HG03095 (cell line): ENCODE data around the gene SSTR5.
"Not testable (repeated sequence)": the region's sequence is repeated elsewhere in the genome, so short reads cannot be mapped to it uniquely, and the experiment has no call there.

Experiments
- ATAC-seq: cut with Tn5 transposase; IDR thresholded peaks from one replicate; pipeline ENCODE4 v1.9.1; 2021; ENCODE audit warnings: moderate library complexity; ENCODE audit not compliant: unreplicated experiment

The SSTR5 gene

GRCh38 chr16:1072526-1073261 is at the start of gene SSTR5:
Gene SSTR5 (plus strand): TSS chr16:1072747. CDS start chr16:1078869, 6,122 bp downstream.
- no peak for ATAC-seq

- no peak for ATAC-seq
These were observed 48.4 kb upstream of the SSTR5 start for GRCh38 chr16:1024138-1024537.

GRCh38 chr16:1025183-1025809 is 47.3 kb upstream of the SSTR5 start:
- ATAC-seq = not testable (repeated sequence)

- no peak for ATAC-seq
These were observed 46.3 kb upstream of the SSTR5 start for GRCh38 chr16:1026057-1026783.

GRCh38 chr16:1026784-1027500 is 45.6 kb upstream of the SSTR5 start:
- ATAC-seq = no peak

- ATAC-seq = no peak
These were observed 45.1 kb upstream of the SSTR5 start for GRCh38 chr16:1027501-1027815.

- ATAC-seq = no peak
These were observed 44.5 kb upstream of the SSTR5 start for GRCh38 chr16:1028056-1028455.

GRCh38 chr16:1028524-1029258 is 43.9 kb upstream of the SSTR5 start:
- ATAC-seq = no peak

- ATAC-seq = no peak
These were observed 43.3 kb upstream of the SSTR5 start for GRCh38 chr16:1029259-1029545.

GRCh38 chr16:1030473-1030901 is 42.1 kb upstream of the SSTR5 start:
- ATAC-seq = no peak

GRCh38 chr16:1031666-1032065 is 40.9 kb upstream of the SSTR5 start:
- no peak for ATAC-seq

- no peak for ATAC-seq
These were observed 39.9 kb upstream of the SSTR5 start for GRCh38 chr16:1032607-1033006.

GRCh38 chr16:1033128-1033679 is 39.3 kb upstream of the SSTR5 start:
- no peak for ATAC-seq

- ATAC-seq = no peak
These were observed 38.1 kb upstream of the SSTR5 start for GRCh38 chr16:1034230-1035065.

GRCh38 chr16:1035066-1035415 is 37.5 kb upstream of the SSTR5 start:
- no peak for ATAC-seq

GRCh38 chr16:1036166-1036565 is 36.4 kb upstream of the SSTR5 start:
- ATAC-seq = no peak

- no peak for ATAC-seq
These were observed 35.7 kb upstream of the SSTR5 start for GRCh38 chr16:1036726-1037393.

GRCh38 chr16:1037394-1038257 is 34.9 kb upstream of the SSTR5 start:
- no peak for ATAC-seq
